HG03442 (cell line): ENCODE results near the gene LRRK2.
"Not testable (repeated sequence)": the region's sequence is repeated elsewhere in the genome, so short reads cannot be mapped to it uniquely, and the experiment has no call there.

Experiments
- ATAC-seq: cut with Tn5 transposase; IDR thresholded peaks from one replicate; pipeline ENCODE4 v1.9.1; 2021; ENCODE audit warnings: mild to moderate bottlenecking, moderate library complexity; ENCODE audit not compliant: unreplicated experiment

The LRRK2 gene

GRCh38 chr12:40211186-40211585, 13.6 kb upstream of the LRRK2 start:
- not testable (repeated sequence) for ATAC-seq

GRCh38 chr12:40212566-40212965, 12.2 kb upstream of the LRRK2 start:
- no peak for ATAC-seq

- ATAC-seq: no peak
Observed at GRCh38 chr12:40215982-40216381, 8.8 kb upstream of the LRRK2 start.

DNA sequence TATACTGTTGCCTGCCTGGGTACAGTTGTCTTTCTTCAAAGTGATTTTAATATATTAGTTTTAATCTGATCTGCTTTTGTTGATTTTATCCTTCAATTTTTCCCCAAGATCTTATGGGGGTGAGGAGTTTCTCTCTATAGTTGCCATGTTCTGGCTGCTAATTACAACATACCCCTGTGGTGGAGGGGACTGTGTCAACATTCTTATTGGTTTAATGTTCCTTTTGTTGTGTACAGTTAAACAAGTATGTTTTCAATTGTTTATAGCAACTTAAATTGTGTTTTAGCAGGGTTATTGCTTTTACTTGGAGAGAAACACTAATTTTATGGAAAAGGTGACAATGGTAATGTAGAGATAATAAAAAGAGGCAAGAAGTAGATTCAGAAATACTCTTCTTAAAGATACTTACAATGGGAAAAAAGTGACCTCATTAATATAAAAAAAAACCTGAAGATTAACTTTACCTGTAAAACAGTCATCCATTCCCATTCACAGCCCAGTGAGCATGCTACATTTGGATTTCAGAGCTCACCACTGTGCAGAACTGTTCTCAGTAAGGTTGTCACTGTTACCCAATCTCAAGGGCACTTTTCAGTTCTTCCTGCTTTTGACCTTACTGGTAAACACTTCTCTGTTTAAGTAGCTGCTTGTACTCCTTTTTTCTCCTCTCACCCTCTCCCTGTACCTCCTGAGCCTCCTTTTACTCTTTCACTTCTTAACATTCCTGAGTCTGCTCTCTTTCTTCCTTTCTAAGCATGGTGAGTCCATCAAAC, 8.1 kb upstream of the LRRK2 start:
- no peak for ATAC-seq

DNA sequence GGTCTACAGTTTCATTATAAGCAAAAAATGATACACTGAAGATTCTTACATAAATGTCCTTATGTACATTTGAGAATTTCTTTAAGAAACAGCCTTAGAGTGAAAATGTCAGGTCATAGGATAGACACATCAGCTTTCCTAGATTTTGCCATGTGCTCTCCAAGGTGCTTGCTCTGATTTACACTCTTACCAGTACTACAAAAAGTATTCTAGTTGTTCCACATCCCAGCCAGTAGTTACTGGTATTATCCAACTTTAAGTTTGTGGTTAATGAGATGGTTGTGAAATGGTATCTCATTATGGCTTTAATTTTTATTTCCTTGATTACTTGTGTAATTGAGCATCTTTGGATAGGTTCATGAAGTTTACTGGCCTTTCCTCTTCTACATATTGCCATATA, 5.0 kb upstream of the LRRK2 start:
- ATAC-seq: no peak

DNA sequence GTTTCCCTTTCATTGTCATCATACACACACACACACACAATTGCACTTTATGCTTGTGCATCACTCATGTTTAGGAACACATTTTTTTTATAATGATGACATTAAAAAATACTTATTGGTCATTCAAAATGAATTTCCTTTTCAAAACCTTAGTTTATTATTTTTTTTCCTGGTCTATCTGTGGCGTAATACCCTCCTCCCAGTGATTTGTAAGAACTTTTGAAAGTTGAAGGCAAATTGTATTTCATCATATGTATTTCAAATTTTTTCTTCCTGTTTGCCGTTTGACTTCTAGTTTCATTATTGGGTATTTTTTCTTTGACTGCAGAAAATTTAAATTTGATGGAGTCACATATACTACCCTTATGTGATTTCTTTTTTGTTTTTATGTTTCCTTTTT, 2.5 kb upstream of the LRRK2 start:
- no peak for ATAC-seq

GRCh38 chr12:40223646-40224045, 1.2 kb upstream of the LRRK2 start:
- no peak for ATAC-seq

DNA sequence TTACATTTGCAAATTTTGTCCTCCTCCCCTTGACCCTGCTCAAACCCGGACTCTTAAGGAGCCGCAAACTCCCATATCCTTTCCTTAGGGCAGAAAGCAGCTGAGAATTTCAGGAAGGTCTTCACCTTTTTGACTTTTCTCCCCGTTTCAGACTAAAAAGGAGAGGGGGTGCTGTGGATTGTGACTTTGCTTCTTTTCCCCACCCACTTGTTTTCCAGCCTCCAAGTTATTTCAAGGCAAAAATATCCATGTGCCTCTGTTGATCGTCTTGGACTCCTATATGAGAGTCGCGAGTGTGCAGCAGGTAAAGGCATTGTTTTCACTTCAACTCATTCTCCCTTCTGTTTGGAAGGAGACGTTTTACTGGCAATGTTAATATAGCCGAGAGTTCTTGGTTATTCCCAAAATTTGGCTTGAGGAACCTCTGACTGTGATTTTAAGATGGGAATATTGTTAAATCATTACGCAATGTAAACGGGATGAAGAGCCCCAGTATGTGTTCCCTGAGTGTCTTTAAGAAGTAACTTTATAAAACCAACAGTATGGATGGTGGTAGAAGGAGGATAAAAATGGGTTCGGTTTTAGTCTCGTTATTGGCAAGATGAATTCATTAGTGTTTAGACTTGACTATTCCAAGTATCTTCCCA, 663 bp downstream of the LRRK2 start:
- no peak for ATAC-seq

GRCh38 chr12:40225984-40226602, 1.3 kb downstream of the LRRK2 start:
- peak; percentile 65 for ATAC-seq

- ATAC-seq: no peak
Observed at GRCh38 chr12:40226705-40227104, 1.9 kb downstream of the LRRK2 start.

- ATAC-seq: no peak
Observed at GRCh38 chr12:40227447-40227846, 2.6 kb downstream of the LRRK2 start.

DNA sequence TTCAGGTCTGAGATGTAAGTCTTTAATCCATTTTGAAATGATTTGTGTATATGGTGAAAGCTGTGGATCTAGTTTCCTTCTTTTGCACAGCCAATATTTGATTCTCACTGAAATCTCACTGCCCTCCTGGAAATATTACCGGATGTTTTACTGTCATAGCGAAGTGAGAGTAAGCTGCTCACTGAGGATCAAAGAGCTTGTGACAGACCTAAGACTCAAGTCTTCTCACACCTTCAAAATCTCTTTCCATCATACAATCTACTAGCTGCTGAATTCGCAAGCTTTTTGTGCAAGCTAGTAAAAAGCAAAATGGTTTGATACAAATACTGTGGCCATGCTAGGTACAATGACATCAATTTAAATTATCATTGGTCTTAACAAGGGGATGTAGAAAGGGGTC, 3.9 kb downstream of the LRRK2 start:
- no peak for ATAC-seq

- no peak for ATAC-seq
Observed at GRCh38 chr12:40229690-40230651, 5.2 kb downstream of the LRRK2 start.

GRCh38 chr12:40232602-40233001, 7.8 kb downstream of the LRRK2 start:
- ATAC-seq: peak; percentile 49

DNA sequence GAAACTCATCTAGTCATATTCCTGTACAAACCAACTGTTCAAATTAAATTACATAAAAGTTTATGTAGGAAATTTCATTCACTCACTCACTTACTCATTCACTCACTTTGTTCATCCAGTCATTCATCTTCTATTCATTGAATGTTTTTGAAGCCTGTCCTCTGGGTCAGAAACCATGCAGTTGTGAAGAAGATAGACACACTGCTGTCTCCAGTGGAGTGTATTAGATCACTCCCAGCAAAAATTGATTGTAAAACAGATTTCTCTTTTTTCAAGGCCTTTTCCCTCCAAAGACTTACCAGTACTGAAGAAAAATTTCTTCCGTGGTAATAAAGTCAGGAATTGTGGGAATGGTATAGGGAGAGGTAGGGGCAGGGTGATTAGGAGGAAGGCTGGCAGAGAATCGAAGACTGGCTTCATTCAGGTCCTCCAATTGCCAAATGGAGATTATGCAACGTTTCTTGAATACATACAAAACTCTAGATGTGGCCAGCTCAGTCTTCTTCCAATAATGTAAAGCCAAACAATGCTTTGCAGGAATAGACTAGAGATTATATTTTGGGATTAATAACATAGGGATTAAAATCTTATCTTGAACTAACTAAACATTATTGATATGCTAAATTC, 9.1 kb downstream of the LRRK2 start:
- no peak for ATAC-seq

DNA sequence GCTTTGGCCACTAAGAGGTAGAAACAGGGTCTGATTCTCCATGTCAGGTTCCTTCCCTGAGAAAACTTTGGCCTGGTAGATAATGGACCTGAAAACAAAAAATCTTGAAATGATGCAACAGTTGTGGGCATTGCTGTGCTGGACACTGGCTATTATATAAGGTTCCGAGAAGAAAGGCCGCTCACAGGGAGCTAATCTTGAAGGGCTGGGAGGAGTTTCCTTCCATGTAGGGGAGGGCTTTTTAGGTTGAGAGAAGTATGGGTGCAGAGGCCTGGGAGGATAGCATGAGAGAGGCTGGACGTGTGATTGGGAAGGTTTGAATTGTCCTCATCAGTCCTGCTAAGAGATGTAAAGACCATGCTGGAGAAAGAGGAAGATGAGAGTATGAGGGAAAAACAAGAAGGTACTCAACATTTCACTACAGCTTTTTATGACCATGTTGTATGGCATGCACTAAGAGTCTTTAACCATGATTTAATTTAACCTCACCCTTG, 11.6 kb downstream of the LRRK2 start:
- ATAC-seq: no peak

- no peak for ATAC-seq
Observed at GRCh38 chr12:40238266-40238902, 13.6 kb downstream of the LRRK2 start.

GRCh38 chr12:40238979-40239378, 14.2 kb downstream of the LRRK2 start:
- ATAC-seq: no peak

DNA sequence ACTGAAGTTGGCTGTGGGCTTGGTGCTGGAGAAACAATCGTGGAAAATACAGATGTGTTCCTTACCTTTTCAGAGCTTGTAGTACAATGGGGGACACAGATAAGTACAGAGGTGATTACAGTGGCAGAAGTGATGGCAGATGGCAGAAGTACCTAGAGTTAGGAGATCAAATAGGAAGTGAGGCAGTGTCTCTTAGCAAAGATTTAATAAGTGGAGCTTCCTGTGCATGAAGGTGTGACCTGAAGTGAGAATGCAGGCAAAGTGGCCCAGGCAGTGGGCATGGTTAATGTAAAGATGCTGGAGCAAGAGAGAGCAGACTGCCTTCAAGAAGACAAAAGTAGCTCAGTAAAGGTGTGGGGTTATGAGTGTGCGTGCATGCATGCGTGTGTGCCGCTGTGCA, 16.0 kb downstream of the LRRK2 start:
- ATAC-seq: no peak

GRCh38 chr12:40241741-40242140, 16.9 kb downstream of the LRRK2 start:
- no peak for ATAC-seq
